ENCODE results near the gene FKTN. TPM values are rescaled to one million over a fixed set of nuclear protein-coding genes. Genes with fewer than 3 reads are reported as not detected.
A peak's percentile ranks its signal among the peaks of the same experiment; 100 is the strongest.
"Not testable (repeated sequence)": the region's sequence is repeated elsewhere in the genome, so short reads cannot be mapped to it uniquely, and the experiment has no call there.

FKTN gene
- total and polyA plus RNA-seq, 5 donors from 2014 or later: 1.2 to 10.0 (median 2.0) TPM

GRCh38 chr9:105579952-105580351 is 22.0 kb downstream of the FKTN start:
- not testable (repeated sequence) for H3K27me3 ChIP-seq (ENCODE audit: control insufficient read depth, insufficient read depth, low read length); H3K36me3 ChIP-seq (ENCODE audit: control insufficient read depth, insufficient read depth, low read length); H3K27ac Mint-ChIP-seq; H3K4me1 ChIP-seq (ENCODE audit: control insufficient read depth, insufficient read depth, low read length, poor library complexity, severe bottlenecking); H3K4me3 ChIP-seq (ENCODE audit: low read depth, low read length); H3K9me3 ChIP-seq (ENCODE audit: control insufficient read depth in 2 of 2, low read length in 2 of 2); H3K27me3 Mint-ChIP-seq; H3K4me1 Mint-ChIP-seq; H3K27ac ChIP-seq (ENCODE audit: insufficient read depth, low read length, poor library complexity, severe bottlenecking); H3K9me3 Mint-ChIP-seq; DNase-seq; H3K4me3 Mint-ChIP-seq; ATAC-seq (ENCODE audit: low read depth in 2 of 2)
- H3K36me3 Mint-ChIP-seq: peaks cover 21% of the 10 kb centered on the region

- not testable (repeated sequence) for H3K4me1 ChIP-seq (ENCODE audit: control insufficient read depth, insufficient read depth, low read length, poor library complexity, severe bottlenecking); H3K4me1 Mint-ChIP-seq; H3K27me3 Mint-ChIP-seq; H3K9me3 Mint-ChIP-seq; H3K27me3 ChIP-seq (ENCODE audit: control insufficient read depth, insufficient read depth, low read length); H3K4me3 ChIP-seq (ENCODE audit: low read depth, low read length); H3K36me3 ChIP-seq (ENCODE audit: control insufficient read depth, insufficient read depth, low read length); H3K27ac ChIP-seq (ENCODE audit: insufficient read depth, low read length, poor library complexity, severe bottlenecking); H3K9me3 ChIP-seq (ENCODE audit: control insufficient read depth in 2 of 2, low read length in 2 of 2); ATAC-seq (ENCODE audit: low read depth in 2 of 2); H3K27ac Mint-ChIP-seq; DNase-seq; H3K4me3 Mint-ChIP-seq
- peaks cover 11% of the 10 kb centered on the region for H3K36me3 Mint-ChIP-seq
Observed at GRCh38 chr9:105581550-105581949, 23.6 kb downstream of the FKTN start.

- no peak overlapping the region for H3K27ac ChIP-seq (ENCODE audit: insufficient read depth, low read length, poor library complexity, severe bottlenecking)
- H3K4me1 Mint-ChIP-seq: peaks cover 0 to 7% (median 2%) of the 10 kb centered on the region in 4 donors
- no peaks in the 10 kb centered on the region for H3K4me1 ChIP-seq (ENCODE audit: control insufficient read depth, insufficient read depth, low read length, poor library complexity, severe bottlenecking)
- no peaks in the 10 kb centered on the region for H3K27me3 Mint-ChIP-seq
- H3K36me3 Mint-ChIP-seq: peaks cover 40% of the 10 kb centered on the region
- peaks cover 0 to 21% (median 10%) of the 10 kb centered on the region in 7 donors for H3K9me3 Mint-ChIP-seq
- H3K9me3 ChIP-seq (ENCODE audit: control insufficient read depth in 2 of 2, low read length in 2 of 2): peaks cover 0 to 11% of the 10 kb centered on the region in 2 experiments
- no peak overlapping the region for H3K27ac Mint-ChIP-seq
- no peak for ATAC-seq (ENCODE audit: low read depth in 2 of 2)
- H3K4me3 ChIP-seq (ENCODE audit: low read depth, low read length): no peak overlapping the region
- no peaks in the 10 kb centered on the region for H3K27me3 ChIP-seq (ENCODE audit: control insufficient read depth, insufficient read depth, low read length)
- no peak for DNase-seq
- H3K4me3 Mint-ChIP-seq: no peak overlapping the region
- peaks cover 13% of the 10 kb centered on the region for H3K36me3 ChIP-seq (ENCODE audit: control insufficient read depth, insufficient read depth, low read length)
Observed at GRCh38 chr9:105593145-105593544, 35.2 kb downstream of the FKTN start.

GRCh38 chr9:105608721-105609598 is 51.0 kb downstream of the FKTN start:
- DNase-seq (peak in 2 of 3 donors; percentile 38 to 62), ATAC-seq (ENCODE audit: low read depth in 2 of 2) (peak in 1 of 2 donors; percentile 48)
- Mint-ChIP-seq H3K4me1 (peaks cover 0 to 5% (median 2%) of the 10 kb centered on the region in 4 donors), H3K4me3 (no peak overlapping the region), H3K27ac (peak overlapping the region in 1 of 3 donors; percentile 41), H3K36me3 (peaks cover 20% of the 10 kb centered on the region), H3K27me3 (no peaks in the 10 kb centered on the region), H3K9me3 (peaks cover 0 to 3% (median 0%) of the 10 kb centered on the region in 7 donors)
- no peak overlapping the region for H3K4me3 ChIP-seq (ENCODE audit: low read depth, low read length)
- H3K9me3 ChIP-seq (ENCODE audit: control insufficient read depth in 2 of 2, low read length in 2 of 2): no peaks in the 10 kb centered on the region
- H3K36me3 ChIP-seq (ENCODE audit: control insufficient read depth, insufficient read depth, low read length): no peaks in the 10 kb centered on the region
- no peaks in the 10 kb centered on the region for H3K4me1 ChIP-seq (ENCODE audit: control insufficient read depth, insufficient read depth, low read length, poor library complexity, severe bottlenecking)
- H3K27ac ChIP-seq (ENCODE audit: insufficient read depth, low read length, poor library complexity, severe bottlenecking): no peak overlapping the region
- H3K27me3 ChIP-seq (ENCODE audit: control insufficient read depth, insufficient read depth, low read length): no peaks in the 10 kb centered on the region

GRCh38 chr9:105621001-105621400 is 63.1 kb downstream of the FKTN start:
- no peaks in the 10 kb centered on the region for H3K4me1 Mint-ChIP-seq
- H3K9me3 Mint-ChIP-seq: peaks cover 0 to 2% (median 0%) of the 10 kb centered on the region in 7 donors
- no peaks in the 10 kb centered on the region for H3K27me3 Mint-ChIP-seq
- H3K36me3 Mint-ChIP-seq: peaks cover 18% of the 10 kb centered on the region
- no peak overlapping the region for H3K27ac Mint-ChIP-seq
- no peaks in the 10 kb centered on the region for H3K27me3 ChIP-seq (ENCODE audit: control insufficient read depth, insufficient read depth, low read length)
- H3K9me3 ChIP-seq (ENCODE audit: control insufficient read depth in 2 of 2, low read length in 2 of 2): no peaks in the 10 kb centered on the region
- H3K4me3 ChIP-seq (ENCODE audit: low read depth, low read length): no peak overlapping the region
- no peak overlapping the region for H3K4me3 Mint-ChIP-seq
- no peak overlapping the region for H3K27ac ChIP-seq (ENCODE audit: insufficient read depth, low read length, poor library complexity, severe bottlenecking)
- no peaks in the 10 kb centered on the region for H3K4me1 ChIP-seq (ENCODE audit: control insufficient read depth, insufficient read depth, low read length, poor library complexity, severe bottlenecking)
- ATAC-seq (ENCODE audit: low read depth in 2 of 2) (no peak), DNase-seq (no peak)
- peaks cover 2% of the 10 kb centered on the region for H3K36me3 ChIP-seq (ENCODE audit: control insufficient read depth, insufficient read depth, low read length)

GRCh38 chr9:105625088-105625487 is 67.2 kb downstream of the FKTN start:
- no peaks in the 10 kb centered on the region for H3K4me1 Mint-ChIP-seq
- no peak for ATAC-seq (ENCODE audit: low read depth in 2 of 2)
- H3K36me3 Mint-ChIP-seq: peaks cover 44% of the 10 kb centered on the region
- H3K27me3 Mint-ChIP-seq: no peaks in the 10 kb centered on the region
- H3K27me3 ChIP-seq (ENCODE audit: control insufficient read depth, insufficient read depth, low read length): no peaks in the 10 kb centered on the region
- H3K4me1 ChIP-seq (ENCODE audit: control insufficient read depth, insufficient read depth, low read length, poor library complexity, severe bottlenecking): no peaks in the 10 kb centered on the region
- no peak overlapping the region for H3K4me3 ChIP-seq (ENCODE audit: low read depth, low read length)
- peak overlapping the region in 1 of 3 donors; percentile 30 for H3K27ac Mint-ChIP-seq
- no peak for DNase-seq
- no peaks in the 10 kb centered on the region for H3K9me3 ChIP-seq (ENCODE audit: control insufficient read depth in 2 of 2, low read length in 2 of 2)
- H3K36me3 ChIP-seq (ENCODE audit: control insufficient read depth, insufficient read depth, low read length): peaks cover 2% of the 10 kb centered on the region
- no peak overlapping the region for H3K27ac ChIP-seq (ENCODE audit: insufficient read depth, low read length, poor library complexity, severe bottlenecking)
- peaks cover 0 to 4% (median 0%) of the 10 kb centered on the region in 7 donors for H3K9me3 Mint-ChIP-seq
- H3K4me3 Mint-ChIP-seq: no peak overlapping the region

- H3K27me3 ChIP-seq (ENCODE audit: control insufficient read depth, insufficient read depth, low read length): no peaks in the 10 kb centered on the region
- no peak overlapping the region for H3K27ac Mint-ChIP-seq
- H3K4me1 ChIP-seq (ENCODE audit: control insufficient read depth, insufficient read depth, low read length, poor library complexity, severe bottlenecking): no peaks in the 10 kb centered on the region
- peaks cover 8% of the 10 kb centered on the region for H3K36me3 ChIP-seq (ENCODE audit: control insufficient read depth, insufficient read depth, low read length)
- ATAC-seq (ENCODE audit: low read depth in 2 of 2) (no peak), DNase-seq (no peak)
- no peak overlapping the region for H3K4me3 ChIP-seq (ENCODE audit: low read depth, low read length)
- H3K27ac ChIP-seq (ENCODE audit: insufficient read depth, low read length, poor library complexity, severe bottlenecking): no peak overlapping the region
- peaks cover 0 to 2% (median 0%) of the 10 kb centered on the region in 4 donors for H3K4me1 Mint-ChIP-seq
- H3K27me3 Mint-ChIP-seq: no peaks in the 10 kb centered on the region
- H3K4me3 Mint-ChIP-seq: no peak overlapping the region
- peaks cover 36% of the 10 kb centered on the region for H3K36me3 Mint-ChIP-seq
- H3K9me3 ChIP-seq (ENCODE audit: control insufficient read depth in 2 of 2, low read length in 2 of 2): no peaks in the 10 kb centered on the region
- H3K9me3 Mint-ChIP-seq: peaks cover 0 to 4% (median 0%) of the 10 kb centered on the region in 7 donors
Observed at GRCh38 chr9:105632807-105633206, 74.9 kb downstream of the FKTN start.

- peaks cover 8% of the 10 kb centered on the region for H3K36me3 ChIP-seq (ENCODE audit: control insufficient read depth, insufficient read depth, low read length)
- H3K4me3 ChIP-seq (ENCODE audit: low read depth, low read length): no peak overlapping the region
- H3K27me3 ChIP-seq (ENCODE audit: control insufficient read depth, insufficient read depth, low read length): no peaks in the 10 kb centered on the region
- DNase-seq: no peak
- H3K27me3 Mint-ChIP-seq: no peaks in the 10 kb centered on the region
- peaks cover 0 to 2% (median 0%) of the 10 kb centered on the region in 4 donors for H3K4me1 Mint-ChIP-seq
- H3K9me3 Mint-ChIP-seq: peaks cover 0 to 4% (median 0%) of the 10 kb centered on the region in 7 donors
- H3K27ac ChIP-seq (ENCODE audit: insufficient read depth, low read length, poor library complexity, severe bottlenecking): no peak overlapping the region
- H3K4me1 ChIP-seq (ENCODE audit: control insufficient read depth, insufficient read depth, low read length, poor library complexity, severe bottlenecking): no peaks in the 10 kb centered on the region
- no peak for ATAC-seq (ENCODE audit: low read depth in 2 of 2)
- no peak overlapping the region for H3K27ac Mint-ChIP-seq
- no peak overlapping the region for H3K4me3 Mint-ChIP-seq
- H3K9me3 ChIP-seq (ENCODE audit: control insufficient read depth in 2 of 2, low read length in 2 of 2): no peaks in the 10 kb centered on the region
- H3K36me3 Mint-ChIP-seq: peaks cover 35% of the 10 kb centered on the region
Observed at GRCh38 chr9:105633411-105633810, 75.5 kb downstream of the FKTN start.

Measured in CD4-positive, CD25-positive, alpha-beta regulatory T cell (primary cell).